Mammary epithelial cell (primary cell): ENCODE measurements around the gene GCHFR.

ENCODE experiments used
- EZH2 ChIP-seq: IDR thresholded peaks from 2 replicates; pipeline ENCODE4 v1.6.1; 2012; ENCODE audit warnings: low read length, inconsistent platforms, borderline replicate concordance
- TF ChIP-seq, protein P1 (sequence below), 2 donors: IDR thresholded peaks in 1 of 2; conservative IDR thresholded peaks in 1 of 2; 2 replicates each; pipeline ENCODE4 v1.5.1; 2011 to 2012; ENCODE audit warnings: inconsistent platforms in 2 of 2, low read length in 2 of 2, mild to moderate bottlenecking in 2 of 2, control low read depth in 1 of 2, low read depth in 1 of 2; ENCODE audit not compliant: insufficient read depth in 1 of 2; ENCODE audit errors: extremely low read depth in 1 of 2

- TF ChIP-seq, protein P1, sequence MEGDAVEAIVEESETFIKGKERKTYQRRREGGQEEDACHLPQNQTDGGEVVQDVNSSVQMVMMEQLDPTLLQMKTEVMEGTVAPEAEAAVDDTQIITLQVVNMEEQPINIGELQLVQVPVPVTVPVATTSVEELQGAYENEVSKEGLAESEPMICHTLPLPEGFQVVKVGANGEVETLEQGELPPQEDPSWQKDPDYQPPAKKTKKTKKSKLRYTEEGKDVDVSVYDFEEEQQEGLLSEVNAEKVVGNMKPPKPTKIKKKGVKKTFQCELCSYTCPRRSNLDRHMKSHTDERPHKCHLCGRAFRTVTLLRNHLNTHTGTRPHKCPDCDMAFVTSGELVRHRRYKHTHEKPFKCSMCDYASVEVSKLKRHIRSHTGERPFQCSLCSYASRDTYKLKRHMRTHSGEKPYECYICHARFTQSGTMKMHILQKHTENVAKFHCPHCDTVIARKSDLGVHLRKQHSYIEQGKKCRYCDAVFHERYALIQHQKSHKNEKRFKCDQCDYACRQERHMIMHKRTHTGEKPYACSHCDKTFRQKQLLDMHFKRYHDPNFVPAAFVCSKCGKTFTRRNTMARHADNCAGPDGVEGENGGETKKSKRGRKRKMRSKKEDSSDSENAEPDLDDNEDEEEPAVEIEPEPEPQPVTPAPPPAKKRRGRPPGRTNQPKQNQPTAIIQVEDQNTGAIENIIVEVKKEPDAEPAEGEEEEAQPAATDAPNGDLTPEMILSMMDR (conservative IDR thresholded peaks at IDR 0.05 in 1 of 2, IDR thresholded peaks at IDR 0.05 in 1 of 2; ENCODE audit: extremely low read depth in 1 of 2, insufficient read depth in 1 of 2, low read depth in 1 of 2, low read length in 2 of 2): no peak
- TF ChIP-seq EZH2: no peak
These were observed 24.8 kb upstream of the GCHFR start for GRCh38 chr15:40739047-40739446.
